H9 (cell line): ENCODE data around the gene ARHGEF12. TPM values are rescaled to one million over a fixed set of nuclear protein-coding genes. Genes with fewer than 3 reads are reported as not detected.

Experiments used
- DNase-seq: peaks from one replicate; pipeline ENCODE4 v3.0.0-alpha.2; 2017
- H2AFZ ChIP-seq: one replicate; pipeline ENCODE4 v1.6.1; 2013; ENCODE audit warnings: mild to moderate bottlenecking, low read length, control low read depth, moderate library complexity
- H2AK5ac ChIP-seq: 2 replicates; pipeline ENCODE4 v1.6.1; 2013; ENCODE audit warnings: low read length, control low read depth, mixed read lengths; ENCODE audit not compliant: insufficient read length
- H2BK120ac ChIP-seq: one replicate; pipeline ENCODE4 v1.6.1; 2013; ENCODE audit warnings: low read depth, mild to moderate bottlenecking, low read length, control low read depth, inconsistent platforms; ENCODE audit not compliant: poor library complexity, severe bottlenecking
- H2BK12ac ChIP-seq: 2 replicates; pipeline ENCODE4 v1.6.1; 2013; ENCODE audit warnings: low read length, control low read depth, mixed read lengths, low read depth; ENCODE audit not compliant: insufficient read length
- H2BK15ac ChIP-seq: 2 replicates; pipeline ENCODE4 v1.6.1; 2013; ENCODE audit warnings: low read depth, low read length, control low read depth
- H2BK20ac ChIP-seq: one replicate; pipeline ENCODE4 v1.6.1; 2013; ENCODE audit warnings: low read depth, mild to moderate bottlenecking, low read length, control low read depth, inconsistent platforms; ENCODE audit not compliant: poor library complexity, severe bottlenecking
- H2BK5ac ChIP-seq: 2 replicates; pipeline ENCODE4 v1.6.1; 2013; ENCODE audit warnings: low read length, control low read depth, mixed read lengths; ENCODE audit not compliant: insufficient read length
- H3K14ac ChIP-seq: 2 replicates; pipeline ENCODE4 v1.6.1; 2013; ENCODE audit warnings: low read length, control low read depth; ENCODE audit not compliant: insufficient read depth
- H3K18ac ChIP-seq: 2 replicates; pipeline ENCODE4 v1.6.1; 2013; ENCODE audit warnings: low read depth, mild to moderate bottlenecking, mixed read lengths, low read length, control low read depth; ENCODE audit not compliant: insufficient read length
- H3K23ac ChIP-seq: 2 replicates; pipeline ENCODE4 v1.6.1; 2013; ENCODE audit warnings: low read length, control low read depth, mixed read lengths, low read depth; ENCODE audit not compliant: insufficient read length
- H3K23me2 ChIP-seq: 2 replicates; pipeline ENCODE4 v1.6.1; 2013; ENCODE audit warnings: low read depth, mild to moderate bottlenecking, mixed read lengths, low read length, control low read depth; ENCODE audit not compliant: insufficient read length, poor library complexity, severe bottlenecking
- H3K27ac ChIP-seq: 2 replicates; pipeline ENCODE4 v1.5.1; 2013; ENCODE audit warnings: low read length, control low read depth, mixed read lengths, low read depth; ENCODE audit not compliant: insufficient read length
- H3K27me3 ChIP-seq: 2 replicates; pipeline ENCODE4 v1.6.1; 2013; ENCODE audit warnings: low read length, control low read depth, inconsistent platforms; ENCODE audit not compliant: insufficient read depth
- H3K4ac ChIP-seq: 2 replicates; pipeline ENCODE4 v1.6.1; 2013; ENCODE audit warnings: low read depth, mild to moderate bottlenecking, control low read depth, inconsistent platforms, low read length, moderate library complexity
- H3K4me1 ChIP-seq: 2 replicates; pipeline ENCODE4 v1.6.1; 2013; ENCODE audit warnings: low read length, control low read depth, inconsistent platforms; ENCODE audit not compliant: insufficient read depth
- H3K4me2 ChIP-seq: 2 replicates; pipeline ENCODE4 v1.6.1; 2013; ENCODE audit warnings: low read length, control low read depth, mixed read lengths; ENCODE audit not compliant: insufficient read length, insufficient read depth
- H3K56ac ChIP-seq: 2 replicates; pipeline ENCODE4 v1.6.1; 2013; ENCODE audit warnings: low read depth, mild to moderate bottlenecking, mixed read lengths, low read length, control low read depth; ENCODE audit not compliant: insufficient read length
- H3K79me1 ChIP-seq: 2 replicates; pipeline ENCODE4 v1.6.1; 2013; ENCODE audit warnings: low read depth, mild to moderate bottlenecking, moderate library complexity, low read length, control low read depth, inconsistent platforms; ENCODE audit not compliant: insufficient read depth, poor library complexity, severe bottlenecking
- H3K79me2 ChIP-seq: 2 replicates; pipeline ENCODE4 v1.6.1; 2013; ENCODE audit warnings: low read length, control low read depth, inconsistent platforms; ENCODE audit not compliant: insufficient read depth
- H3K9ac ChIP-seq: 2 replicates; pipeline ENCODE4 v1.6.1; 2013; ENCODE audit warnings: low read length, control low read depth, mixed read lengths; ENCODE audit not compliant: insufficient read length; ENCODE audit errors: extremely low read depth
- H3K9me3 ChIP-seq: one replicate; pipeline ENCODE4 v1.6.1; 2013; ENCODE audit warnings: low read depth, low read length, inconsistent platforms; ENCODE audit not compliant: control insufficient read depth
- H3T11ph ChIP-seq: one replicate; pipeline ENCODE4 v1.6.1; 2013; ENCODE audit warnings: mild to moderate bottlenecking, low read length, control low read depth, inconsistent platforms
- H4K20me1 ChIP-seq: one replicate; pipeline ENCODE4 v1.6.1; 2013; ENCODE audit not compliant: control insufficient read depth, insufficient read length, insufficient read depth
- H4K5ac ChIP-seq: 2 replicates; pipeline ENCODE4 v1.6.1; 2013; ENCODE audit warnings: low read depth, mild to moderate bottlenecking, mixed read lengths, low read length, control low read depth; ENCODE audit not compliant: insufficient read length
- H4K8ac ChIP-seq: replicated peaks from 2 replicates; pipeline ENCODE4 v1.6.1; 2013; ENCODE audit warnings: low read length, control low read depth, mixed read lengths, low read depth; ENCODE audit not compliant: insufficient read length
- H4K91ac ChIP-seq: 2 replicates; pipeline ENCODE4 v1.6.1; 2013; ENCODE audit warnings: low read depth, mild to moderate bottlenecking, moderate library complexity, mixed read lengths, low read length, control low read depth; ENCODE audit not compliant: insufficient read length
- H3K27ac Mint-ChIP-seq, 3 experiments: 2 replicates in 2 of 3; 3 replicates in 1 of 3; pipeline ENCODE4 v1.8.0; 2020 to 2021; ENCODE audit warnings: mixed read lengths in 3 of 3, mild to moderate bottlenecking in 1 of 3, moderate library complexity in 1 of 3
- H3K27me3 Mint-ChIP-seq: 2 replicates; pipeline ENCODE4 v1.8.0; 2021; ENCODE audit warnings: low read depth, mild to moderate bottlenecking, moderate library complexity, mixed read lengths
- H3K36me3 Mint-ChIP-seq, 3 experiments: 2 replicates in 2 of 3; 3 replicates in 1 of 3; pipeline ENCODE4 v1.8.0; 2020 to 2021; ENCODE audit warnings: low read depth in 3 of 3, mixed read lengths in 3 of 3; ENCODE audit not compliant: insufficient read depth in 1 of 3
- H3K4me1 Mint-ChIP-seq, 2 experiments: 2 replicates each; pipeline ENCODE4 v1.8.0; 2020; ENCODE audit warnings: mixed read lengths in 2 of 2
- H3K4me3 Mint-ChIP-seq, 2 experiments: 2 replicates in 1 of 2; 3 replicates in 1 of 2; pipeline ENCODE4 v1.8.0; 2020 to 2021; ENCODE audit warnings: mild to moderate bottlenecking in 2 of 2, mixed read lengths in 2 of 2, moderate library complexity in 1 of 2
- H3K9me3 Mint-ChIP-seq, 2 experiments: 2 replicates in 1 of 2; 3 replicates in 1 of 2; pipeline ENCODE4 v1.8.0; 2020; ENCODE audit warnings: mild to moderate bottlenecking in 2 of 2, mixed read lengths in 2 of 2, moderate library complexity in 1 of 2
- CTCF ChIP-seq: fragments of 200-600 bp; sonication (generic); conservative IDR thresholded peaks from 3 replicates; pipeline ENCODE4 v1.8.0; 2021; ENCODE audit warnings: antibody characterized with exemption, mild to moderate bottlenecking
- WGBS: extraction: QIAGEN DNeasy Blood & Tissue Kit; methylation state at CpG from one replicate; pipeline ENCODE4 v1.1.7; 2013; ENCODE audit warnings: missing lambda C conversion rate, low lambda C conversion rate, mixed read lengths; ENCODE audit not compliant: insufficient read length; ENCODE audit errors: extremely low coverage; 5-methylcytosine and 5-hydroxymethylcytosine counted together
- total RNA-seq: library from RNA; stranded (reverse); gene quantifications from 2 replicates; pipeline ENCODE4 v1.2.1, GENCODE V29; 2021

ARHGEF12 gene
- total RNA-seq, 1 experiment from 2014 or later = 27.0 TPM

- Histone ChIP-seq H3K27ac (no peak overlapping the region), H2AK5ac (no peak overlapping the region), H3K18ac (no peak overlapping the region), H3T11ph (no peak overlapping the region), H3K56ac (no peak overlapping the region), H3K4me2 (peak overlapping the region; percentile 77), H3K79me1 (no peaks in the 10 kb centered on the region), H3K4ac (no peak overlapping the region), H2BK120ac (no peak overlapping the region), H2BK12ac (no peak overlapping the region), H2AFZ (peak overlapping the region; percentile 51), H3K23me2 (peaks cover 17% of the 10 kb centered on the region), H3K14ac (no peak overlapping the region), H3K27me3 (no peaks in the 10 kb centered on the region), H3K4me1 (0 out of 2 replicates have a peak, but pooled peaks cover 3% of the 10 kb centered on the region), H2BK20ac (no peak overlapping the region), H3K9me3 (no peaks in the 10 kb centered on the region), H2BK5ac (no peak overlapping the region), H4K20me1 (no peaks in the 10 kb centered on the region), H3K79me2 (peaks cover 10% of the 10 kb centered on the region), H3K23ac (no peak overlapping the region), H2BK15ac (no peak overlapping the region), H4K8ac (no peak overlapping the region), H4K5ac (no peak overlapping the region), H3K9ac (peak overlapping the region; percentile 35), H4K91ac (no peak overlapping the region)
- DNase-seq = no peak
- Mint-ChIP-seq H3K36me3 (peaks cover 0 to 4% (median 0%) of the 10 kb centered on the region in 3 experiments; a peak in 2 of 7 replicates), H3K27me3 (no peaks in the 10 kb centered on the region), H3K9me3 (no peaks in the 10 kb centered on the region), H3K4me3 (peak overlapping the region; percentile 73 to 74), H3K4me1 (peaks cover 28 to 35% of the 10 kb centered on the region in 2 experiments), H3K27ac (no peak overlapping the region)
- no peak for TF ChIP-seq CTCF
- WGBS = no CpG with 5 or more reads among the region's 19 CpGs
These were observed 681 bp upstream of the ARHGEF12 start for GRCh38 chr11:120335556-120335907.
